ENCODE measurements around the gene TAOK3. TPM values are rescaled to one million over a fixed set of nuclear protein-coding genes. Genes with fewer than 3 reads are reported as not detected.

Gene TAOK3
- total and polyA plus RNA-seq, 10 of the 15 experiments (the other 5 are each of a cell fraction or from before 2014, with no cell fraction given) = 41.3 to 131 (median 57.8) TPM

DNA sequence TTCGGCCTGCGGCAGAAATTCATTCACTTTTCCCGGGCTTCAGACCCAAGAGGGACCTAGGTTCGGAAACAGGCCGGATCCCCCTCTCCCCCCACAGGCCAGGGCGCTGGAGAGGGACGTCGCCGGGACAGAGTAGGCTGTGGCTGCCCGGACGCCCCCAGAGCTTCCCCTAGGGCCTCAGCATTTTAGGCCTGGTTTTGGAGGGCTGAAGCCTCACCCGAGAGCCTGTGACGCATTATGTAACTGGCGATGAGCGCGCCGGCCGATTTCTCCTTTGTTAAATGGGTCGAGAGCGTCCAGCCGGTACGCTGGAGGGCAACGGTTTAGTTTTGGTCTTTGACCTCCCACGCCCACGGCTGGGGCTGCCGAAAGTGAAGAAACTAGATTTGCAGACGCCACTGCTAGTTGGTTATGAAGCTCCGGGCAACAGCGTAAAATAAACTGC is 236.1 kb downstream of the TAOK3 start (continued):
- TF ChIP-seq, protein P1, sequence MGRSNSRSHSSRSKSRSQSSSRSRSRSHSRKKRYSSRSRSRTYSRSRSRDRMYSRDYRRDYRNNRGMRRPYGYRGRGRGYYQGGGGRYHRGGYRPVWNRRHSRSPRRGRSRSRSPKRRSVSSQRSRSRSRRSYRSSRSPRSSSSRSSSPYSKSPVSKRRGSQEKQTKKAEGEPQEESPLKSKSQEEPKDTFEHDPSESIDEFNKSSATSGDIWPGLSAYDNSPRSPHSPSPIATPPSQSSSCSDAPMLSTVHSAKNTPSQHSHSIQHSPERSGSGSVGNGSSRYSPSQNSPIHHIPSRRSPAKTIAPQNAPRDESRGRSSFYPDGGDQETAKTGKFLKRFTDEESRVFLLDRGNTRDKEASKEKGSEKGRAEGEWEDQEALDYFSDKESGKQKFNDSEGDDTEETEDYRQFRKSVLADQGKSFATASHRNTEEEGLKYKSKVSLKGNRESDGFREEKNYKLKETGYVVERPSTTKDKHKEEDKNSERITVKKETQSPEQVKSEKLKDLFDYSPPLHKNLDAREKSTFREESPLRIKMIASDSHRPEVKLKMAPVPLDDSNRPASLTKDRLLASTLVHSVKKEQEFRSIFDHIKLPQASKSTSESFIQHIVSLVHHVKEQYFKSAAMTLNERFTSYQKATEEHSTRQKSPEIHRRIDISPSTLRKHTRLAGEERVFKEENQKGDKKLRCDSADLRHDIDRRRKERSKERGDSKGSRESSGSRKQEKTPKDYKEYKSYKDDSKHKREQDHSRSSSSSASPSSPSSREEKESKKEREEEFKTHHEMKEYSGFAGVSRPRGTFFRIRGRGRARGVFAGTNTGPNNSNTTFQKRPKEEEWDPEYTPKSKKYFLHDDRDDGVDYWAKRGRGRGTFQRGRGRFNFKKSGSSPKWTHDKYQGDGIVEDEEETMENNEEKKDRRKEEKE (IDR thresholded peaks at IDR 0.05) = no peak
- TF ChIP-seq ZSCAN29 (IDR thresholded peaks at IDR 0.05) = no peak
- TF ChIP-seq, protein P2, sequence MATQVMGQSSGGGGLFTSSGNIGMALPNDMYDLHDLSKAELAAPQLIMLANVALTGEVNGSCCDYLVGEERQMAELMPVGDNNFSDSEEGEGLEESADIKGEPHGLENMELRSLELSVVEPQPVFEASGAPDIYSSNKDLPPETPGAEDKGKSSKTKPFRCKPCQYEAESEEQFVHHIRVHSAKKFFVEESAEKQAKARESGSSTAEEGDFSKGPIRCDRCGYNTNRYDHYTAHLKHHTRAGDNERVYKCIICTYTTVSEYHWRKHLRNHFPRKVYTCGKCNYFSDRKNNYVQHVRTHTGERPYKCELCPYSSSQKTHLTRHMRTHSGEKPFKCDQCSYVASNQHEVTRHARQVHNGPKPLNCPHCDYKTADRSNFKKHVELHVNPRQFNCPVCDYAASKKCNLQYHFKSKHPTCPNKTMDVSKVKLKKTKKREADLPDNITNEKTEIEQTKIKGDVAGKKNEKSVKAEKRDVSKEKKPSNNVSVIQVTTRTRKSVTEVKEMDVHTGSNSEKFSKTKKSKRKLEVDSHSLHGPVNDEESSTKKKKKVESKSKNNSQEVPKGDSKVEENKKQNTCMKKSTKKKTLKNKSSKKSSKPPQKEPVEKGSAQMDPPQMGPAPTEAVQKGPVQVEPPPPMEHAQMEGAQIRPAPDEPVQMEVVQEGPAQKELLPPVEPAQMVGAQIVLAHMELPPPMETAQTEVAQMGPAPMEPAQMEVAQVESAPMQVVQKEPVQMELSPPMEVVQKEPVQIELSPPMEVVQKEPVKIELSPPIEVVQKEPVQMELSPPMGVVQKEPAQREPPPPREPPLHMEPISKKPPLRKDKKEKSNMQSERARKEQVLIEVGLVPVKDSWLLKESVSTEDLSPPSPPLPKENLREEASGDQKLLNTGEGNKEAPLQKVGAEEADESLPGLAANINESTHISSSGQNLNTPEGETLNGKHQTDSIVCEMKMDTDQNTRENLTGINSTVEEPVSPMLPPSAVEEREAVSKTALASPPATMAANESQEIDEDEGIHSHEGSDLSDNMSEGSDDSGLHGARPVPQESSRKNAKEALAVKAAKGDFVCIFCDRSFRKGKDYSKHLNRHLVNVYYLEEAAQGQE (IDR thresholded peaks at IDR 0.05; ENCODE audit: low read depth, low read length) = no peak; the same call in 1 of the 2 replicates
- TF ChIP-seq, protein P3, sequence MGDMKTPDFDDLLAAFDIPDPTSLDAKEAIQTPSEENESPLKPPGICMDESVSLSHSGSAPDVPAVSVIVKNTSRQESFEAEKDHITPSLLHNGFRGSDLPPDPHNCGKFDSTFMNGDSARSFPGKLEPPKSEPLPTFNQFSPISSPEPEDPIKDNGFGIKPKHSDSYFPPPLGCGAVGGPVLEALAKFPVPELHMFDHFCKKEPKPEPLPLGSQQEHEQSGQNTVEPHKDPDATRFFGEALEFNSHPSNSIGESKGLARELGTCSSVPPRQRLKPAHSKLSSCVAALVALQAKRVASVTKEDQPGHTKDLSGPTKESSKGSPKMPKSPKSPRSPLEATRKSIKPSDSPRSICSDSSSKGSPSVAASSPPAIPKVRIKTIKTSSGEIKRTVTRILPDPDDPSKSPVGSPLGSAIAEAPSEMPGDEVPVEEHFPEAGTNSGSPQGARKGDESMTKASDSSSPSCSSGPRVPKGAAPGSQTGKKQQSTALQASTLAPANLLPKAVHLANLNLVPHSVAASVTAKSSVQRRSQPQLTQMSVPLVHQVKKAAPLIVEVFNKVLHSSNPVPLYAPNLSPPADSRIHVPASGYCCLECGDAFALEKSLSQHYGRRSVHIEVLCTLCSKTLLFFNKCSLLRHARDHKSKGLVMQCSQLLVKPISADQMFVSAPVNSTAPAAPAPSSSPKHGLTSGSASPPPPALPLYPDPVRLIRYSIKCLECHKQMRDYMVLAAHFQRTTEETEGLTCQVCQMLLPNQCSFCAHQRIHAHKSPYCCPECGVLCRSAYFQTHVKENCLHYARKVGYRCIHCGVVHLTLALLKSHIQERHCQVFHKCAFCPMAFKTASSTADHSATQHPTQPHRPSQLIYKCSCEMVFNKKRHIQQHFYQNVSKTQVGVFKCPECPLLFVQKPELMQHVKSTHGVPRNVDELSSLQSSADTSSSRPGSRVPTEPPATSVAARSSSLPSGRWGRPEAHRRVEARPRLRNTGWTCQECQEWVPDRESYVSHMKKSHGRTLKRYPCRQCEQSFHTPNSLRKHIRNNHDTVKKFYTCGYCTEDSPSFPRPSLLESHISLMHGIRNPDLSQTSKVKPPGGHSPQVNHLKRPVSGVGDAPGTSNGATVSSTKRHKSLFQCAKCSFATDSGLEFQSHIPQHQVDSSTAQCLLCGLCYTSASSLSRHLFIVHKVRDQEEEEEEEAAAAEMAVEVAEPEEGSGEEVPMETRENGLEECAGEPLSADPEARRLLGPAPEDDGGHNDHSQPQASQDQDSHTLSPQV (IDR thresholded peaks at IDR 0.05) = no peak
- TF ChIP-seq FOXM1 (IDR thresholded peaks at IDR 0.05; ENCODE audit: low read depth, low read length) = no peak
- TF ChIP-seq ZNF274 (IDR thresholded peaks at IDR 0.05; ENCODE audit: insufficient read depth, insufficient read length) = no peak
- no peak for TF ChIP-seq ASH2L (IDR thresholded peaks at IDR 0.05; ENCODE audit: borderline replicate concordance, low read depth)
- peak in 1 of 2 experiments; percentile 61; a peak in 1 of 3 replicates for TF ChIP-seq EGR1 (IDR thresholded peaks at IDR 0.05; ENCODE audit: borderline replicate concordance in 1 of 2, low read depth in 2 of 2, low read length in 2 of 2)
- TF ChIP-seq NBN (IDR thresholded peaks at IDR 0.05) = 0 out of 2 replicates have a peak, but pooled peaks have one; percentile 12
- no peak for TF ChIP-seq CBX5 (IDR thresholded peaks at IDR 0.05; ENCODE audit: low read depth)
- TF ChIP-seq STAT1 (conservative IDR thresholded peaks at IDR 0.05) = no peak
- TF ChIP-seq KDM1A (IDR thresholded peaks at IDR 0.05; ENCODE audit: borderline replicate concordance) = no peak
- TF ChIP-seq, protein P4, sequence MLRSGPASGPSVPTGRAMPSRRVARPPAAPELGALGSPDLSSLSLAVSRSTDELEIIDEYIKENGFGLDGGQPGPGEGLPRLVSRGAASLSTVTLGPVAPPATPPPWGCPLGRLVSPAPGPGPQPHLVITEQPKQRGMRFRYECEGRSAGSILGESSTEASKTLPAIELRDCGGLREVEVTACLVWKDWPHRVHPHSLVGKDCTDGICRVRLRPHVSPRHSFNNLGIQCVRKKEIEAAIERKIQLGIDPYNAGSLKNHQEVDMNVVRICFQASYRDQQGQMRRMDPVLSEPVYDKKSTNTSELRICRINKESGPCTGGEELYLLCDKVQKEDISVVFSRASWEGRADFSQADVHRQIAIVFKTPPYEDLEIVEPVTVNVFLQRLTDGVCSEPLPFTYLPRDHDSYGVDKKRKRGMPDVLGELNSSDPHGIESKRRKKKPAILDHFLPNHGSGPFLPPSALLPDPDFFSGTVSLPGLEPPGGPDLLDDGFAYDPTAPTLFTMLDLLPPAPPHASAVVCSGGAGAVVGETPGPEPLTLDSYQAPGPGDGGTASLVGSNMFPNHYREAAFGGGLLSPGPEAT (IDR thresholded peaks at IDR 0.05; ENCODE audit: low read depth) = no peak; the same call in 1 of the 2 replicates
- TF ChIP-seq JUND (IDR thresholded peaks at IDR 0.05; ENCODE audit: low read depth, low read length) = no peak
- peak; percentile 57 for TF ChIP-seq CREB1 (IDR thresholded peaks at IDR 0.05; ENCODE audit: low read depth)
- TF ChIP-seq TCF7 (IDR thresholded peaks at IDR 0.05; ENCODE audit: borderline replicate concordance) = no peak
